ENCODE results near the gene GPRIN2. TPM values are rescaled to one million over a fixed set of nuclear protein-coding genes. Genes with fewer than 3 reads are reported as not detected.

Gene GPRIN2
- total and polyA plus RNA-seq, 2 of the 8 experiments (the other 6 are each of a cell fraction or from before 2014, with no cell fraction given) = 14.3 to 18.6 TPM

GRCh38 chr10:46522295-46523118 lies 34.0 kb downstream of the GPRIN2 start:
- Histone ChIP-seq H2BK20ac (ENCODE audit: low read length) (no peak overlapping the region), H3K14ac (ENCODE audit: insufficient read length) (no peak overlapping the region), H3K23me2 (ENCODE audit: low read depth, low read length) (peaks cover 14% of the 10 kb centered on the region), H4K91ac (replicated peaks; ENCODE audit: insufficient read length, low read length) (no peak overlapping the region), H2BK15ac (ENCODE audit: low read length) (no peak overlapping the region), H3K9ac (replicated peaks in 1 of 4; ENCODE audit: extremely low read depth in 1 of 4, low read depth in 3 of 4, low read length in 3 of 4) (no peak overlapping the region), H3K27me3 (replicated peaks in 1 of 4; ENCODE audit: control insufficient read depth in 3 of 4, extremely low read depth in 1 of 4, insufficient read depth in 3 of 4, low read length in 3 of 4) (0 out of 7 replicates have a peak, but pooled peaks cover 0 to 1% (median 0%) of the 10 kb centered on the region in 4 experiments), H3K36me3 (ENCODE audit: control insufficient read depth in 2 of 4, insufficient read depth in 4 of 4, low read length in 3 of 4) (no peaks in the 10 kb centered on the region; a peak in 1 of 8 replicates), H2BK12ac (ENCODE audit: low read depth, low read length) (no peak overlapping the region; the same call in 1 of the 2 replicates), H3K79me1 (ENCODE audit: low read depth, low read length) (no peaks in the 10 kb centered on the region; the same call in none of the 2 replicates), H3K23ac (ENCODE audit: insufficient read length) (no peak overlapping the region), H3K27ac (ENCODE audit: low read depth, low read length) (no peak overlapping the region), H2AK5ac (ENCODE audit: low read depth, low read length) (0 out of 2 replicates have a peak overlapping the region, but pooled peaks have one; percentile 40), H4K8ac (ENCODE audit: extremely low read depth, insufficient read depth, low read length) (no peak overlapping the region), H3K4me3 (ENCODE audit: extremely low read depth in 1 of 4, insufficient read depth in 2 of 4, low read depth in 3 of 4, low read length in 4 of 4) (no peak overlapping the region), H4K5ac (ENCODE audit: insufficient read length, low read depth, low read length) (no peak overlapping the region), H2BK120ac (replicated peaks; ENCODE audit: low read depth, low read length) (no peak overlapping the region), H3K18ac (ENCODE audit: extremely low read depth, low read length) (no peak overlapping the region), H3K4me1 (replicated peaks in 1 of 4; ENCODE audit: control insufficient read depth in 3 of 4, insufficient read depth in 4 of 4, low read length in 3 of 4) (peaks cover 0 to 7% (median 0%) of the 10 kb centered on the region in 4 experiments; a peak in 1 of 7 replicates), H2AFZ (ENCODE audit: low read length) (no peak overlapping the region), H3K4me2 (ENCODE audit: insufficient read depth in 1 of 2, low read depth in 2 of 2, low read length in 2 of 2) (no peak overlapping the region), H2BK5ac (ENCODE audit: low read depth, low read length) (no peak overlapping the region), H4K20me1 (replicated peaks in 1 of 2; ENCODE audit: control insufficient read depth in 1 of 2, insufficient read depth in 2 of 2, low read length in 2 of 2) (peaks cover 0 to 14% of the 10 kb centered on the region in 2 experiments), H3K9me3 (ENCODE audit: insufficient read depth in 2 of 2, low read depth in 1 of 2, low read length in 1 of 2) (no peaks in the 10 kb centered on the region), H3K4ac (replicated peaks; ENCODE audit: insufficient read length, low read depth, low read length) (no peak overlapping the region), H3K56ac (replicated peaks; ENCODE audit: insufficient read length, low read depth, low read length) (no peak overlapping the region), H3K79me2 (ENCODE audit: control insufficient read depth in 1 of 2, insufficient read depth in 2 of 2, low read length in 2 of 2) (peaks cover 0 to 6% of the 10 kb centered on the region in 2 experiments; a peak in 1 of 4 replicates)
- CTCF ChIA-PET (ENCODE audit: partially characterized antibody) = interaction anchor here (0.9 to 4.8 kb wide), 4 partner anchors 8 to 22 kb away, joined by 3 to 27 read pairs (median 4); no protein-coding TSS in a partner anchor
- TF ChIP-seq SP1 (IDR thresholded peaks at IDR 0.05; ENCODE audit: low read depth, low read length) (no peak), KDM1A (IDR thresholded peaks at IDR 0.05; ENCODE audit: borderline replicate concordance, low read length) (peak; percentile 15; the same call in 1 of the 2 replicates), JUN (IDR thresholded peaks at IDR 0.05; ENCODE audit: low read depth, low read length) (no peak), EP300 (IDR thresholded peaks at IDR 0.05; ENCODE audit: borderline replicate concordance in 1 of 2, low read depth in 2 of 2, low read length in 2 of 2) (no peak), POLR2A (IDR thresholded peaks at IDR 0.05; ENCODE audit: control extremely low read depth in 1 of 2, low read depth in 2 of 2, low read length in 2 of 2) (no peak), CEBPB (IDR thresholded peaks at IDR 0.05; ENCODE audit: low read depth, low read length) (no peak)
- DNase-seq (ENCODE audit: low read depth in 1 of 2, low spot score in 2 of 2) = peak in 1 of 2 experiments; percentile 45
- no peak for FAIRE-seq
- POLR2A ChIA-PET (ENCODE audit: partially characterized antibody) = no interaction called here
- 89% methylated on average over 10 of the region's 10 CpGs; no CpG with 5 or more reads in 1 of the 2 experiments for WGBS, 2 experiments (ENCODE audit: extremely low coverage in 1 of 2, insufficient coverage in 1 of 2, insufficient read length in 1 of 2, insufficient replicate concordance in 2 of 2, low coverage in 1 of 2, low lambda C conversion rate in 2 of 2, missing lambda C conversion rate in 1 of 2)
